ENCODE measurements around the gene ZNF555.

DNA sequence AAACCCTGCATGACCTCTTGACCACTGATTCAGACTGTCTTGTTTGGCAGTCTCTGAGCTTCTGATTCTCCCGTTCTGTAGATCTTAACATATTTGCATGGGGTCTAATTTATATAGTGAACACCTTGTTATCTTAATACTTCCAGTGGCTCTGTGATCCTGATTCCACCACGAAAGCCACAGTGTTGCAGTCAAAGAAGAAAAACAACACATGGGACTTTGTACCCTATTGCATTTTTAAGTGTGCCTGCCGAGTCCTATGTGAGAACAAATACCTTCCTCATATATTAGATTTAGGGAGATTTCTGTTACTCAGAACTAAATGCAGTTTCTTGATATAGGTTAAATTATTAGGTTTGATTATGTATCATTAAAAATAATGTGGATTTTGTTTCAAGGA, 13.6 kb downstream of the ZNF555 start:
- TF ChIP-seq MAX (IDR thresholded peaks at IDR 0.05; ENCODE audit: low read depth, low read length) = no peak
- TF ChIP-seq, protein P1, sequence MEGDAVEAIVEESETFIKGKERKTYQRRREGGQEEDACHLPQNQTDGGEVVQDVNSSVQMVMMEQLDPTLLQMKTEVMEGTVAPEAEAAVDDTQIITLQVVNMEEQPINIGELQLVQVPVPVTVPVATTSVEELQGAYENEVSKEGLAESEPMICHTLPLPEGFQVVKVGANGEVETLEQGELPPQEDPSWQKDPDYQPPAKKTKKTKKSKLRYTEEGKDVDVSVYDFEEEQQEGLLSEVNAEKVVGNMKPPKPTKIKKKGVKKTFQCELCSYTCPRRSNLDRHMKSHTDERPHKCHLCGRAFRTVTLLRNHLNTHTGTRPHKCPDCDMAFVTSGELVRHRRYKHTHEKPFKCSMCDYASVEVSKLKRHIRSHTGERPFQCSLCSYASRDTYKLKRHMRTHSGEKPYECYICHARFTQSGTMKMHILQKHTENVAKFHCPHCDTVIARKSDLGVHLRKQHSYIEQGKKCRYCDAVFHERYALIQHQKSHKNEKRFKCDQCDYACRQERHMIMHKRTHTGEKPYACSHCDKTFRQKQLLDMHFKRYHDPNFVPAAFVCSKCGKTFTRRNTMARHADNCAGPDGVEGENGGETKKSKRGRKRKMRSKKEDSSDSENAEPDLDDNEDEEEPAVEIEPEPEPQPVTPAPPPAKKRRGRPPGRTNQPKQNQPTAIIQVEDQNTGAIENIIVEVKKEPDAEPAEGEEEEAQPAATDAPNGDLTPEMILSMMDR (IDR thresholded peaks at IDR 0.05; ENCODE audit: low read depth, low read length) = no peak
